H4 (cell line): ENCODE results near the gene AUTS2. TPM values are rescaled to one million over a fixed set of nuclear protein-coding genes. Genes with fewer than 3 reads are reported as not detected.

Source experiments
- DNase-seq: peaks from one replicate; pipeline ENCODE4 v3.0.0-alpha.2; 2015; ENCODE audit warnings: low spot score
- total RNA-seq: library from RNA; depleted of rRNA; stranded (reverse); fragments of >200 nt; shearing (Covaris generic); gene quantifications from 2 replicates; pipeline ENCODE4 v1.2.3, GENCODE V29; 2014

The AUTS2 gene
- total RNA-seq, 1 experiment from 2014 or later = 4.1 TPM

DNA sequence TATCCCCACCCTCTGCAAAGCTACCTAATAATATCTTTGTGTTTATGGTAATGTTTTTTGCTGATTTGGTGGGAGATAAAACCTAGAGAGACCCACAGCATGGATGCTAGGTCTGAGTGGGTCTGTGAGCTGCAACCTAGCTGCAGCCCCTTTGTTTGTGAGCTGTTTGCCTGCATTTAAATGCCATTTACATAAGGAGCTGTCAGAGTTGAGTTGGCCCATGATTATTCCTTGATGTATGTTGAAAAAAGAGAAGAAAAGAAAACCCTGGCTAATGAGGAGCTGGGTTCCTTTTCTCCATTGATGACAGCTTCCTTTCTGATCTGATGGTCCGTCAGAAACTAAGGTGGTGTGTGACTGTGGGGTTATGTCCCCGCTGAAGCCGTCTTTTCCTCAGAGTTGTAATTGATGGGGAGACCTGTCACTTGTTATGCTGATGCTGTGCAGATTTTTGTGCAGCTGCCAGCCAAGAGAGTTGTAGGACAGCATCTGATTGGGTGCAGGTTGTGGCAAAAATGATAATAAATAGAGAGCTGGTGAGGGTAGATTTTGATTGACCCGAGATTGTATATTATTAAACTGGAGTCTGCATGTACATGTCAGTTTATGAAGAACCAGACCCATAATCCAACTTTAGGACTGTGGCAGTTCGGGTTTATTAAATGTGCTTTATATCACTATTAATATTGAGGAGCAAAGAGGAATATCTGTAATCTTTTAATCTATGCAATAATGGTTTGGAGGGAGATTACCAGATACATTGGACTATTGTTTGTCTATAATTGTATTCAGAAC lies 219.8 kb downstream of the AUTS2 start:
- DNase-seq = no peak

DNA sequence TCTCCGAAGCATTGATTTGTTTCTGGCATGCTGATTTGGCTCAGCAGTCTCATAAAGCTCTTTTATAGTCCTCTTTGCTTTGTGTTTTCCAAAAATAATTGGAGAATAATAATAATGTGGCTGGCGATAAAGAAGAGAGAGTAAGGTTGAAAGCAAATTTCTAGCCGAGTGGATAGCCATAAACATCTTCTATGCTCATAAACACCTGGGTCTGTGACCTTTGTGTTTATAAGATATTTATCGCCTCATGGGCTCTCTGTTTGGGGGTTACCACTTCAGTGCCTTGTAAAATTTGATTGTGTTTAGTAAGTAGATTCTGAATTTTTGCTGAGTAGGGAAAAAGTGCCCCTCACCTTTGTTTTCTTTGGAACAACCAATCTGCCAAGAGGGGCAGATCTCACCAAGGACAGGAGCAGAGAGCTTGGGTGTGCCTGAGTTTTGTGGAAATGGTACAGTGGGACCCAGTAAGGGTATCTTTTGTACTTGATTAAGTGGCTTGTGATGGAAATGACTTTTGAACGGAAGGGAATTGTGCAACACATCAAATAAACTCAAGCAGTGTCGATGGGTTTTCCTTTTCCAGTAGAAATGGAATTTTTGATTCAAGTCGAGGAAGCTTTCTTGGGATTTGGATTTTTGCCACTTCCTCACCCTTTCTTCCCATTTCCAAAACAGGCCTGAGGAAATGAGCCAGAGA lies 220.5 kb downstream of the AUTS2 start:
- DNase-seq = no peak

DNA sequence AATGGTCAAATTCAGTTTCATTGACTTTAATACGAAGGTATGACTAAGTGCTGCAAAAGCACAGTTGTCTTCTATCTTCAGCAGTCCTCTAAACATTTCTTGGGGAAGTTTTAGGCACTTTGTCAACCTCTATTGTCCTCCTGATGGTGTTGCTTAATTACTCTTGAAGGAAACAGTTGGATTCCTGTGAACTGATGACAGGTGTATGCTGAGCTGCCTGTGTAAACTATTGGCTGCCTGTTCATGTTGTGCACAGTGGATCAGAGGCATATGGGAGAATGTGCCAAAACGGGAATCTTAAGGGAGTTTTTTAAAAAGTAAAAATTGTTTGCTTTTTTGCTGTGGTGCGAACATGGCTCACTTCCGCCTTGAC lies 221.0 kb downstream of the AUTS2 start:
- no peak for DNase-seq

DNA sequence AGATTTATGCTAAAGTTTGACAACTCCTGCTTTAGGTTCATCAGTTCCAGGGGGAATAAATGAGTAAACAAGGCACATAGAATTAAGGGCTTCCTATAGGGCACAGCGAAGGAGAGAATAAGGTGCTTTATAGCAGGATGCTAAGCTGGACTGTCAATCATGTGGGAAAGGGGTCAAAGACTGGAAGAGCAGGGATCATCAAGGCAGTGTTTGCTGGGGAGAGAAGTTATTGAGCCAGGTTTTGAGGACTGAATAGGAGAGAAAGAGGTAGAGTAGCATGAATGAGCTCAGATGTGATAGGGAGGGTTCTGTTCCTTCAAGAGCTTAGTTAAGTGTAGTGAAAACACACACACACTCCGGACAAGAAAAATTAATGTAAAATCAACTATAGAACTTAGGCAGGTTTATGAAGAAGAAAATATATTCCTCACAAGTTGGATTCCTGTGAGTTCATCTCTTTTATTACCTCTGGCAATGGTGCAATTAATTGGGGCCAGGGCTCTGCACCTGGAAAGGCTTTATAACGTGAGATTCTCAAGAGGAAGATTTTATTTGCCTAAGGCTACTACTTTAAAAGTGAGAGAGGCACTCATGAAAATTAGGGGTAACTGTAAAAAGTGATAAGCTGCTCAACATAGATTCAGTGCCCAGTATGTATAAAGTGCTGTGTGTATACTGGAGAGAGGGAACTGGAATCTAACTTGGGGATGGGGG lies 222.4 kb downstream of the AUTS2 start:
- DNase-seq = no peak

DNA sequence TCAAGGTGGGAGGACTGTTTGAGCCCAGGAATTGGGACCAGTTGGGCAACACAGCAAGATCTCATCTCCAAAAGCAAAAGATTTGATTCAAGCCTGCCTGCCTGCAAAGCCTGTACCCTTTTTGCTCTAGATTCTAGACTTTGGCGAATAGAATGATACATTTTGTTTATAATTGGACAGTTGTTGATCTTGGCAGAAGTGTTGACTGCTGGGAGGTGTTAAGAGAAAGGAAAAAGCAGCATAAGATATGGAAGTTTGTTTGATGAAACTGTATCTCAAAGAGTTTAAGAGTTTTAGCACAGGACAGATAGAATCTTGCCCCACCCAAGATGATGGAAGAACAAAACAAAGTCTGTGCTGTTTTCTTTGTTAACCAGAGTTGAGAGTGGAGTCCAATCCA lies 224.1 kb downstream of the AUTS2 start:
- no peak for DNase-seq

DNA sequence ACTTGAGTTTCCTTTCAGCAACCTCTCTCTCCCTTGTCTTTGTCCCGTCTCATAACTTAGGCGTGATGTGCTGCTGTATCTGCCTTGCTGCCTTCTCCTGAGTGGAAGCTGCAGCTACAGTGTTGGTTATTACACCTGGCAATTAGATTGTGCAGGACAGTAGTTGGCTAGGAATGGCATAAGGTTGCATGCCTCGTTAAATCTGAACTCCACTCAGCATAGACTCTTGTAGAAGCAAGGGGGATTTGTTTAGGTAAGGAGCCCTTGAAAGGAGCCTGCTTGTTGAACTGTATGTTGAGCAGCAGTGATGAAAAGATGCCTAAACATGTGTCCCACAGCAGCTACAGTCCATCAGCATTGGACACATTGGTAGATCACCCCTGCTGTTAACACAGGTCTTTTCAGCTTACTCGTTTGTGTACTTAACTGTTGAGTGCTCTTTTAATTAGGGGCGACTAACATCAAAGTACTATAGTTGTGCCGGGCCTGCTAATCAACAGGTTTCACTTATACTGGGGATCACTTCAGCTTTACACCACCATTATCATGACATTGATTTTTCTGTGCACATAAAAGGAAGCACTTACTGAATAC lies 225.0 kb downstream of the AUTS2 start:
- DNase-seq = no peak

DNA sequence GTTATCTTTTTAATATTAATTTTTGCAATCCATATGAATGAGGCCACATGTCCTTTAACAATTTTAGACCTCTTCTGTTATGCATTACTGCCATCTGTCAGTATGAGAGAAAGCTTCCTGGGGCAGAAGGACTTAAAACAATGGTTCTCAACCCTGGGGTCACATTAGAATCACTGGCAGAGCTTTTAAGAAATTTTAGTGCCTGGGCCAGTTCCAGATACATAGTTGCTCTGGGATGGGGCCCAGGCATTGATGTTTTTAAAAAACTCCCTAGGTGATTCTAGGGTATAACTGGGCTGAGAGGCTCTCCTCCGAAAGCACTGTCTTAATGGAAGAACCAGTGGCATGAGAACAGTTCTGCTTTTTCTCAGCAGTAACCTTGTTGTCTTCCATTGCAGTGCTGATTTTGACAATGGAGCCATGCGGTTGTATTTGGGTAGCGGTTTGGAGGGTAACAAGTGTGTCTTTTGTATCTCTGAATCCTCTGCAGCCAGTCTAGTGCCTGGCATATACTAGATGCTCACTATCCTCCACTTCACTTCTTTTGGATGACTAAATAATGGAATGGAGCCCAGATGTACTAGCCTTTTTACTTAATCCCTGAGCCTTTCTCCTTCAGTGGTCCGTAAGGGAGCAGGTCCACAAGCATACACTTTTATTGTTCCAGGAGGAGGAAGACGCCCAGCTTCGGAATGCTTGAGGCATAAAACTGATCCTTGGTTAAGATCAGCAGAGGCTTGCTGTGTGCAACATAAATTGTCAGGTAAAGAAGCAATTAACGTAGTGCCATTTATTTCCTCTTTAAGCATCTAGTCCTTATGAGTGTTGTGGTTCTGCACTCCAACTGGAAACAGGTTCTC lies 227.1 kb downstream of the AUTS2 start:
- DNase-seq = no peak

DNA sequence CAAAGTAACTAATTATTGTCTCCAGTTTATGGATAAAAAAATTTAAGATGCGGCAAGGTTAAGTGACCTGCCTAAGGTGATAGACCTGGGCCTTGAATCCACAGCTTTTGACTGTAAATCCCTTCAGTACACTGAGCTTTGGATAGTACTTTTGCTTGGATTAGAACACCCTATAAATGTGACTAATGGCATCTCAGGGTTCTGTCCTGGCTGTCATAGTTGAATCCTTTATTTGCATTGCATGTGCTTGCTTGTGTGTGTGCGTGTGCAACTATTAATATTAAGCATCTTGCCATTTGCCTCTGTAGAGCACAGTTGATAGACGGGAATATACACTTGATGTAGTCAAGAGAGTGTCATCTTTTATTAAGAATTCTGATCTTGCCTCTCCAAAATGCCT lies 228.0 kb downstream of the AUTS2 start:
- DNase-seq = no peak

DNA sequence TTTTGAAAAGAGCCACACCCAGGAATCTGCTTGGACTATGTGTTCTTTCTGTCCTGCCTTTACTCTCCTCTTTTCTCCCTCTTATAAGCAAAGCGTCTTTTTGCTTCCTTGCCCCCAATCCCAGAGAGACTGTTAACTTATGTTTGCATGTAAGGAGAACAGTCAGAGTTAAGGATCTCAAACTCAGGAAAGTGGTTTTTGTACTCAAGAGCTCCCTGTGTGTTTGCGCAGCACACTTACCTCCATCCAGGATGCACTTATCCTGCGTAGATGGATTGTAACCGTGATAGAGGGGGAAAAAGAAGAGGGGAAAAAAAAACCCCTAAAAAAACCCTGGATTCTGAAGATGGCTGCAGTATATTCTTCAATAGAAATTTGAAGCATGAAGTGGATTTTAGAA lies 228.9 kb downstream of the AUTS2 start:
- DNase-seq = no peak

DNA sequence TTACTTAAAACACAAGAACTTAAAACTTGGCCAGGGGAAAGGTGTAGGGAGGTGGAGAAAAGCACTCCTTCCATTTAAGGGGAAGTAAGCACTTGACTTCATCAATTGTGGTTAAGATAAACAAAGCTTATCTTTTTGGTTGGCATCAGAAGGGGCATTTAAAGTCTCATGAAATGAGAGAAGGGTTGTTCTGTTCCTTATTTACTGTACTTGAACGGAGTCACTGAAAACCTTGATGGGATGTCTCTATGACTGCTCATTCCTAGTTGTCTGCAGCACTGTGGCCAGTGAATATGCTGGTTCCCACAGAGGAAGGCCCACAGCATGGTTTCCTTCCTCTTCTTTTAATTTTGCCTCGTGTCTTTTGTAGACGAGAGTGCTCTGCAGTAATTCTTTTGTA lies 229.3 kb downstream of the AUTS2 start:
- DNase-seq = no peak

DNA sequence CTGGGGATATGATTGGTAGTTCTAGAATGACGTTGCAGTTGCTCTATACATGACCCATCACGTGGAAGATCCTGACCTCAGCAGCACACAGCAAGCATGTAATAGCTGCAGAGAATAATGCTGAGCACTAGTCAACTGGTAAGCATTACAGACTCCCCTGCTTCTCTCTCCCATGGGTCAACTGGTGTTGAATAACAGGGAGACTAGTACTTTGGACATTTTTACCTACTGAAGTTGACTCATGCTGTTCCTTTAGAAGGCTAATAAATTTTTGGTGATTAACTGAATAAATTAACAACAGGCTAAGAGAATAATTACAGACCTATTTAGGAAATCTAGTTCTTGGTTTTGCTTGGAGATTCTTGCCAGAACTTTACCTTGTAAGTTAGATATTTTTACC lies 234.1 kb downstream of the AUTS2 start:
- no peak for DNase-seq

DNA sequence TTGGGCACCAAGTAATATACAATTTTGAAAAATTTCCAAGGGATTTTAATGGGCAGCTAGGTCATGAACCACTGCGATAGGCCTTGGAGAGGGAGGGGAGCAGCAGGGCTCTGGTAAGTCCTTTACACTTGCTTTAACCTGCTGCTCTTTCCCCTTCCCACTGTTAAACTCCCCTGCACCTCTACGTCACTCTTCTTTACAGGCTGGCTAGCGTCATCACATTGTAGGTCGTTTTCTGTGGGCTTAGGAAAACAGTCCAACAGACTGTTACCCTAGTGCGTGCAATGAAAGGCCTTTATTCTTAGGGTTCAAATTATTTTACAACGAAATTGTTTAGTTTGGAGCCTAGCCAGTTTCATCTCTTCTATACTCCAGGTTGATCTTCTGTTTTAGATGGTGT lies 235.7 kb downstream of the AUTS2 start:
- no peak for DNase-seq

DNA sequence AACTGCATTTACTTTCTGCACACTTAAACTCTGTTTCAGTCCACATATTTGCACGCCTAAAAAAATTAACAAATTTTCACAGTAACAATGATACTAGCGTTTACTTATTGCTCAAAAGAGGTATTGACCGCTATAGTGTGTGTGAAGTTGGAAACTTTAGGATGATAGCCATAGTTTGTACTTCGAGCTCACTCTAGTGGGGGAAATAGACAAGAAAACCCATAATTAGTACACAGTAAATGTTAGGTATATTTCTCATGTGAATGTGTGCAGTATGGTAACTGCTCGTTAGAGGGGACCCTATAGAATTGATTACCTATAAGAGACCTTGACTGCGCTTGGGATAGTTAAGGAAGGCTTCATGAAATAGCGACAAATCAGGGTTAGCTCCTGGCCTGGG lies 238.4 kb downstream of the AUTS2 start:
- no peak for DNase-seq

DNA sequence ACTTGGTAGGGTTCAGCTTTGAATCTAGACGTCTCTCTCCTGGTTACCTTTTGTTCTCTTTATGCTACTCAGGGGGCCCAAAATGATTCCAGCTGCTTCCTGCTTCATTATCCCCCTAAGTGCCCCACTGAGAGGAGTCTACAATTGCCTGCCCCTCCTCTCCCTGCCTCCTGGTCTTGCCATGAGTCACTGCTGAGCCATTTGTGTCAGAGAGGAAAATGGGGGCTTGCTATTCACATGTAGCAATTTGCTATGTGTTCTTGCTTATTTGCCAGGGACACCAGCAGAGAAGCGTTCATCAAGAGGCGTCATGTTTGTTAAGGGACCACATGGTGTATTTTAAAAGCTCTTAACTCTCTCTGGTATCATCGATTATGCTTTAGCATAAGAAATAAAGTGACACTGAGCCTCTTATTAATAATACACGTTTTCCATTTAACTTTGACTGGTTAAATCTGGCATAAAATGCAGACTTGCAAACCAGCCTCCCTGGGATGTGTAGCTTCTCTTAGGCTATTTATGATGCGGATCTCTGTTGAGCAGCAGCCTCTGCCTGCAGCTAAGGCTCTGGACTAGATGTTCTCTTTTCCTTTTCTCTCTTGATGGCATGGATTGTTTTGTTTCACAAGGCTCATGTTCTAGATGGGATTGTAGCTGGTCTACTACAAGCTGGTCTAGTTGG lies 239.3 kb downstream of the AUTS2 start:
- DNase-seq = peak; percentile 42

DNA sequence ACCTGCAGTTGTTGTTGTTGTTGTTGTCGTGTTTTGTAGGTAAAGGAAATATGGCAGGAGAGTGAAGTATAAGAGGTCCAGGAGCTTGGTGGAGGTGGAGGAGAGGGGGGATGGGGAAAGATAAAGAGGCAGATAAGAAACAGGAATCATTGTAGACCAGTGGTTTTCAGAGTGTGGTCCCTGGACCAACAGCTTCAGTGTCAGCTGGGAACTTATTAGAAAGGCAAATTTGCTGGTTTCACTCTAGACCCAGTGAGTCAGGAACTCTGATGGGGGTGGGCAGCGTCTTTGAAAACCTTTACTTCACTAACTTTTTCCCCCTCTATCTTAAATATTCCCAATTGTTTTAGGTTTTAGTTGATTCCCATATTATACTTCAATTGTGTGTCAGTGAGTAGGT lies 241.5 kb downstream of the AUTS2 start:
- DNase-seq = no peak

DNA sequence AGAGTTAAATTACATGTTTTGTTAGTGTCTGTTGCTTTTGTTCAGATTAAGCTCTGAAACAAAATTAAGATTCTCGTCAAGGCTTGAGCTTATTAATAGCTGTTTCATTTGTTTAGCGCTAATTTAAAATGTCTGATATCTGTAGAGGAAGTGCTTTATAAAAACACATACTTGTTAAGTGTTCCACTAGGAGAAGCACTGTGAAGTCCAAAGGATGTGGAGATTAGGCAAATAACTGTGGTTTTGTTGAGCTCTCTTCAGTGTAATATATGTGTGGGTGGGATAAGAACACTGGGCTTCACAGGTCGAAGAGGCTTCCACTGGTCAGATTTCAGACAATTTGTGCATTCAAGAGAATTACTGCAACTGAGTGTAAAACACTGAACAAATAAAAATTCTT lies 242.0 kb downstream of the AUTS2 start:
- DNase-seq = peak; percentile 29

DNA sequence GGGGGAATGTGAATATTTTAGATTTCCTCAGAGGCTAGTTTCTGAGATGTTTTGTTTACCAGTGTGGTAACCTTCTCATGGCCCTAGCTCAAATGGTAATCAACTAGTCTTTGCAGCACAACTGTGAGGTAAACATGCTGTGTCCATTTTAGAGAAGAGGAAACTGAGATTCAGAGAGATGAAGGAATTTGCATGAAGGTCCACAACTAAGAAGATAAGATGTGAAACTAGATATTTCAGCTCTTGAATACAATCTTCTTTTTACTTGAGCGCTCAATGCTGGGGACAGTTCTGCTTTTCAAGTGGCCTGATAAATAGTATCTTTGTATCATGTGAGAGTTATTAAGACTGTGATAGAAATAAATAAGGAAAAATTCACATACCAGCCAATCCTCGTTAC lies 245.4 kb downstream of the AUTS2 start:
- DNase-seq = no peak

DNA sequence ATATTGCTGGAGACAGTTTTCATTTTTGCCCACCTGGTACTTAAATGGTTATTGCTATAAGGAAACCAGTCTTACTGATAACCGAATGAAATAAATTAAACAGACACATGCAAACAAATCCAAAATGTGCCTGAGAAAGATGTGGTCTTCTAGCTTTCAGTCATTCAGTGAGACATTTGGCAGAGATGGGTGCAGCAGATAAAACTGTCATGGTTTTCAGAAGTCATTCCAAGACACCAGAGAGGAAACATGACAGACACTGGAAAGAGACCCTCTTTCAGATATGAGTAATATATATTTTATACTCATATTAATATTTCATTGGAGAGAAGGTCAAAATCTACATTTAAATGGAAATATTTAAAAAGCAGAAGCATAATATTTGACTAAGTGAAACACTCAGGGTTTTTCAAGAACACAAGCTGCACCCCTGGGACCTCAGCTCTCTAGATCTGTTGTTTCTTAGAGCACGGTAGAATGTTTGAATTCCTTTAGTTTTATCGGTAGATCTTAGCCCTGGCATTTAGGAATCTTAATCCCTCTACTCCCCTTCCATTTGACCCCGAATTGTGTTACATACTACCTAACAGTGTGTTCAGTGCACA lies 246.1 kb downstream of the AUTS2 start:
- DNase-seq = no peak

DNA sequence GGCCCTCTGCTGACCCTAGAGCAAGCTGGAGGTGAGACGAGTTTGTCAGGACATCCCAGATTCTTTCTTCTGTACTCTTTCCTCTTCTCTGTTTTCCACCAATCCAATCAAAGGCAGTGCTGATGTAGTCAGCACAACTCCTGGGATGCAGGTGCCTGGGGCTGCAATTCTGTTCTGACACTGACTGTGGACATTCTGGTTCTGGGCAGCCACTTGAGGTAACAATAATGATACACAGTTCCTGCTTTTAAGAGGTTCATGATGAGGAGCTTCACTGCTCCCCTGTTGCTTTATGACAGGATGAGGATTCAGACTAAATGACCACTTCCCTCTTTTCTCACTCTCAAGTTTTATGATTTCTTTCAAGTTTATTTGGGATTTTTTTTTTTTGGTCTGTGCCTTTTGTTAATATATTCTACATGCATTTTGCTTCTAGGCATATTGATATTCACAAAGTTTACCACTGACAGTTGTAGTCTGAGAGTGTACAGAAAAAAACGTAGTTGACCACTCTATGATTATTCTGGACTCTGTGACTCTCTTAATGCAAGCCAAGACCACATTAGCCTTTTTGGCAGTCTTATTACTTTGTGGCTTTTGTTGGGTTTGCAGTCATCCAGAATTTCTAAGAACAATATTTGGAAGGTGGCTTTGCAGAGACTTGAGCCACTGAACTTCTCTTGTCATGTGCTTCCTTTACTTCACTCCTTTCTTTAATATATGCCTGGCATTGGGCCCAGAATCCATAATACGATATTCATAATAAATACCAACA lies 247.6 kb downstream of the AUTS2 start:
- no peak for DNase-seq
